Nucleus accumbens (tissue), 56 donors: ENCODE measurements around the gene TREML1.
"Not testable (repeated sequence)": the region's sequence is repeated elsewhere in the genome, so short reads cannot be mapped to it uniquely, and the experiment has no call there.

Source experiments
- DNase-seq, 56 donors: peaks; one replicate each; lab custom pipeline; 2025; lab: John Stamatoyannopoulos, UW

TREML1 gene

GRCh38 chr6:41153451-41153850 is 696 bp downstream of the TREML1 start:
- DNase-seq = no peak

GRCh38 chr6:41150671-41151070 is 3.5 kb downstream of the TREML1 start:
- DNase-seq = no peak

- no peak for DNase-seq
These were observed 6.2 kb downstream of the TREML1 start for GRCh38 chr6:41147917-41148316.

- DNase-seq = no peak
These were observed 17.2 kb downstream of the TREML1 start for GRCh38 chr6:41136911-41137310.

GRCh38 chr6:41135062-41135832 is 18.9 kb downstream of the TREML1 start:
- DNase-seq = no peak

- no peak for DNase-seq
These were observed 21.9 kb downstream of the TREML1 start for GRCh38 chr6:41132254-41132653.

- DNase-seq = no peak
These were observed 28.9 kb downstream of the TREML1 start for GRCh38 chr6:41125282-41125681.

- no peak for DNase-seq
These were observed 31.2 kb downstream of the TREML1 start for GRCh38 chr6:41122918-41123317.

GRCh38 chr6:41122373-41122772 is 31.8 kb downstream of the TREML1 start:
- DNase-seq = no peak

GRCh38 chr6:41120058-41120457 is 34.1 kb downstream of the TREML1 start:
- DNase-seq = no peak

GRCh38 chr6:41119508-41119907 is 34.6 kb downstream of the TREML1 start:
- no peak for DNase-seq

GRCh38 chr6:41115027-41115426 is 39.1 kb downstream of the TREML1 start:
- DNase-seq = not testable (repeated sequence)

- DNase-seq = no peak
These were observed 43.1 kb downstream of the TREML1 start for GRCh38 chr6:41111017-41111416.

- DNase-seq = no peak
These were observed 50.3 kb downstream of the TREML1 start for GRCh38 chr6:41103847-41104246.

GRCh38 chr6:41100871-41101287 is 53.3 kb downstream of the TREML1 start:
- peak in 3 of 56 donors; percentile 1 to 14 (median 4) for DNase-seq
